A549 (cell line): Measurements from ENCODE around the gene EDNRA. TPM values are rescaled to one million over a fixed set of nuclear protein-coding genes. Genes with fewer than 3 reads are reported as not detected.

Source experiments
- ATAC-seq, 2 experiments: fragments of 200-7000 bp in 1 of 2; fragments of >200 bp in 1 of 2; cut with Nextera tagmentation in 1 of 2; cut with Tn5 transposase in 1 of 2; 3 replicates each; pipeline versions ENCODE4 v1.8.0 to v1.9.1; 2018 to 2020; ENCODE audit warnings: mild to moderate bottlenecking in 1 of 2, moderate library complexity in 1 of 2
- CTCF ChIA-PET: fragments of 300-600 bp; sonication (Branson Sonifier 250); formaldehyde crosslinking; extraction: SDS; loops from one replicate; lab custom pipeline; 2021; ENCODE audit warnings: antibody characterized with exemption, inconsistent platforms; lab: Yijun Ruan, JAX
- POLR2A ChIA-PET: fragments of 350-600 bp; formaldehyde crosslinking; extraction: SDS; loops from one replicate; lab custom pipeline; 2021; ENCODE audit warnings: antibody characterized with exemption, inconsistent platforms; lab: Yijun Ruan, JAX
- DNase-seq, 2 experiments: peaks; one replicate each; pipeline versions ENCODE4 v3.0.0 to v3.0.0-alpha.2; 2011 to 2016; ENCODE audit warnings: low read depth in 1 of 2, low spot score in 1 of 2
- FAIRE-seq: peaks from 2 replicates; lab custom pipeline; 2011; peaks lifted over from hg19 to GRCh38; lab: Jason Lieb, UNC
- H3K27ac ChIP-seq, 2 experiments: fragments of >200 bp; sonication (Bioruptor Twin); formaldehyde crosslinking; 3 replicates each; pipeline ENCODE4 v1.5.1; 2016 to 2017
- H3K4me1 ChIP-seq: fragments of >200 bp; sonication (Bioruptor Twin); formaldehyde crosslinking; 3 replicates; pipeline ENCODE4 v1.6.1; 2016
- H3K4me2 ChIP-seq: fragments of >200 bp; sonication (Bioruptor Twin); formaldehyde crosslinking; 3 replicates; pipeline ENCODE4 v1.6.1; 2016
- H3K4me3 ChIP-seq: fragments of >200 bp; sonication (Bioruptor Twin); formaldehyde crosslinking; 3 replicates; pipeline ENCODE4 v1.5.1; 2016
- H3K9me3 ChIP-seq: fragments of >200 bp; sonication (Bioruptor Twin); formaldehyde crosslinking; 3 replicates; pipeline ENCODE4 v1.6.1; 2016
- BHLHE40 ChIP-seq: IDR thresholded peaks from 2 replicates; pipeline ENCODE4 v1.6.1; 2012; ENCODE audit warnings: low read depth, low read length, inconsistent platforms
- CHD2 ChIP-seq: fragments of 150-350 bp; IDR thresholded peaks from 2 replicates; pipeline ENCODE4 v1.6.1; 2014; ENCODE audit warnings: low read length; ENCODE audit not compliant: partially characterized antibody
- CHD4 ChIP-seq: fragments of 200-600 bp; sonication (generic); IDR thresholded peaks from 2 replicates; pipeline ENCODE4 v1.6.1; 2016; ENCODE audit warnings: antibody characterized with exemption, mild to moderate bottlenecking, borderline replicate concordance
- EHF ChIP-seq: fragments of 250-450 bp; sonication (Bioruptor Pico); IDR thresholded peaks from 2 replicates; pipeline ENCODE4 v1.5.0; 2020; ENCODE audit warnings: mild to moderate bottlenecking
- EHMT2 ChIP-seq: fragments of 200-600 bp; sonication (generic); IDR thresholded peaks from 2 replicates; pipeline ENCODE4 v1.6.1; 2016; ENCODE audit warnings: antibody characterized with exemption, low read depth, mild to moderate bottlenecking, moderate library complexity
- FOSB ChIP-seq: fragments of 250-450 bp; sonication (Bioruptor Pico); IDR thresholded peaks from 2 replicates; pipeline ENCODE4 v1.5.0; 2020; ENCODE audit warnings: mild to moderate bottlenecking, moderate library complexity
- GATA3 ChIP-seq: IDR thresholded peaks from 2 replicates; pipeline ENCODE4 v1.6.1; 2012; ENCODE audit warnings: borderline replicate concordance
- HOXA7 ChIP-seq: fragments of 250-450 bp; sonication (Bioruptor Pico); IDR thresholded peaks from 2 replicates; pipeline ENCODE4 v1.5.0; 2020; ENCODE audit warnings: mild to moderate bottlenecking, moderate library complexity
- HOXB13 ChIP-seq: fragments of 250-450 bp; sonication (Bioruptor Pico); IDR thresholded peaks from 2 replicates; pipeline ENCODE4 v1.5.0; 2020; ENCODE audit warnings: low read depth, mild to moderate bottlenecking, moderate library complexity
- JUN ChIP-seq, 2 experiments: fragments of >200 bp; sonication (Bioruptor Twin); formaldehyde crosslinking; IDR thresholded peaks; 2 replicates in 1 of 2; 3 replicates in 1 of 2; pipeline ENCODE4 v1.6.1; 2016 to 2017
- JUNB ChIP-seq: fragments of >200 bp; sonication (Bioruptor Twin); formaldehyde crosslinking; IDR thresholded peaks from 2 replicates; pipeline ENCODE4 v1.6.1; 2016
- KDM1A ChIP-seq: fragments of 200-600 bp; sonication (generic); IDR thresholded peaks from 2 replicates; pipeline ENCODE4 v1.6.1; 2016; ENCODE audit warnings: low read depth, mild to moderate bottlenecking
- MAZ ChIP-seq: fragments of 150-350 bp; IDR thresholded peaks from 2 replicates; pipeline ENCODE4 v1.6.1; 2014; ENCODE audit warnings: antibody characterized with exemption, low read depth, low read length, borderline replicate concordance
- NPAS2 ChIP-seq: fragments of 250-450 bp; sonication (Bioruptor Pico); IDR thresholded peaks from 2 replicates; pipeline ENCODE4 v1.8.0; 2022; ENCODE audit warnings: mild to moderate bottlenecking, moderate library complexity, borderline replicate concordance
- POLR2A ChIP-seq: IDR thresholded peaks from 2 replicates; pipeline ENCODE4 v1.6.1; 2012; ENCODE audit warnings: mild to moderate bottlenecking, low read length
- POLR2AphosphoS2 ChIP-seq: conservative IDR thresholded peaks from 2 replicates; pipeline ENCODE4 v1.6.1; 2012; ENCODE audit warnings: low read length, improper control_type of control experiment, inconsistent platforms
- RNF2 ChIP-seq: fragments of 200-600 bp; sonication (generic); IDR thresholded peaks from 2 replicates; pipeline ENCODE4 v1.6.1; 2016; ENCODE audit warnings: low read depth, mild to moderate bottlenecking, antibody characterized with exemption, moderate library complexity, borderline replicate concordance
- TP53 ChIP-seq: fragments of 250-450 bp; sonication (Bioruptor Pico); IDR thresholded peaks from 2 replicates; pipeline ENCODE4 v1.5.0; 2021; ENCODE audit warnings: mild to moderate bottlenecking, moderate library complexity
- ZFP36 ChIP-seq: fragments of 450-650 bp; IDR thresholded peaks from 2 replicates; pipeline ENCODE4 v1.6.1; 2014; ENCODE audit warnings: borderline replicate concordance; ENCODE audit not compliant: partially characterized antibody
- WGBS: methylation state at CpG from one replicate; pipeline ENCODE4 v1.1.6; 2017; ENCODE audit errors: missing lambda C conversion rate; 5-methylcytosine and 5-hydroxymethylcytosine counted together
- polyA plus RNA-seq, 4 experiments: library from polyadenylated mRNA; depleted of rRNA in 3 of 4; stranded (reverse); fragments of >200 nt; fragmentation: RNase III in 1 of 4; extraction: RNeasy Plus Mini Kit Qiagen cat#74134 plus additional on column Dnase treatment in 1 of 4; gene quantifications; 2 replicates in 3 of 4; 3 replicates in 1 of 4; pipeline ENCODE4 v1.2.3, GENCODE V29; 2011 to 2017
- TF ChIP-seq, protein P1 (sequence below): IDR thresholded peaks from 2 replicates; pipeline ENCODE4 v1.6.1; 2012
- TF ChIP-seq, protein P2 (sequence below): fragments of >200 bp; sonication (Bioruptor Twin); formaldehyde crosslinking; IDR thresholded peaks from 2 replicates; pipeline ENCODE4 v1.6.1; 2016
- TF ChIP-seq, protein P3 (sequence below): fragments of >200 bp; sonication (Bioruptor Twin); formaldehyde crosslinking; IDR thresholded peaks from 3 replicates; pipeline ENCODE4 v1.5.1; 2016
- TF ChIP-seq, protein P4 (sequence below): fragments of 150-350 bp; IDR thresholded peaks from 2 replicates; pipeline ENCODE4 v1.6.1; 2014; ENCODE audit warnings: low read depth, mild to moderate bottlenecking, low read length
- TF ChIP-seq, protein P5 (sequence below): fragments of 200-600 bp; sonication (generic); IDR thresholded peaks from 2 replicates; pipeline ENCODE4 v1.6.1; 2016; ENCODE audit warnings: antibody characterized with exemption, mild to moderate bottlenecking, moderate library complexity
- TF ChIP-seq, protein P6 (sequence below): fragments of >200 bp; sonication (Bioruptor Twin); formaldehyde crosslinking; IDR thresholded peaks from 3 replicates; pipeline ENCODE4 v1.6.1; 2016

EDNRA gene
- polyA plus RNA-seq, 2 of the 4 experiments (the other 2 are of a cell fraction) = 0.09 to 0.40 TPM

DNA sequence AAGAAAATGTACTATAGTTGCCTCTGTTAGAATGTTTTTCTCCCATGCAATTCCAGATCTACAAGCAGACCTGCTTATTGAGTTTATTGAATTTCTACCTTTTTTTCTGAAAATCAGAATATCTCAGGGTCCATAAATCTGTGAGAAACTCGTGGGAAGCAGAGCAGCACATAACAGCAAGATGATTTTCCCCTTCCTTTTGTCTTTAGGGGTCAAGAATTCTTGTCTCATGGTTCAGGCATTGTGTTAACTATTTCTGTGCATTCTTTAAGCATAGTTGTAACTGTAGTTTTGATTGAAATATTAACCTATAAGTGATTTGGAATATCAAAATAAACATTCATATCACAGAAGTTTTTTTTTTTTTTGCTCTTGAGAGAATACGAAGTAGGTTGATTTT lies 11.4 kb downstream of the EDNRA start:
- CTCF ChIA-PET = no interaction called here
- WGBS = 29% methylated on average over 2 of the region's 2 CpGs

DNA sequence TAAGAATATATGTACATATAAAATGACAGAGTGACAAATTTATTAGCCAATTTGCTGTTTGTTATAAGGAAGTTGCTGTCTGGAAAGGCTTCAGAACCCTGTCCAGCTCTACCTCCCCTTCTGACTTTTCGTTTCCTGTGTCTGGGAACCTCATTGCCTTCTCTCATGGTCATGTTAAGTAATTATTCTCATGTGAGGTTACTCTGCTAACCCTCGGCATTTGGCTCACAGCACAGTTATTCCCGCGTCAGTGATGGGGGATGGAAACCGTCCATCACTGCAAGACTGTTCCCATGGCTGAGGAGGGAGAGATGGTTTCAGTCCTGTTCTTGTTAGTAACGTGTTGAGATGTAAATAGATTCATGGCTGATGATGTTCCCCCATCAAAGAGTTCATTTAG lies 11.9 kb downstream of the EDNRA start:
- DNase-seq = no peak
- FAIRE-seq = no peak
- Histone ChIP-seq H3K4me2 (no peak overlapping the region), H3K4me1 (no peaks in the 10 kb centered on the region), H3K27ac (no peak overlapping the region), H3K9me3 (no peaks in the 10 kb centered on the region), H3K4me3 (no peak overlapping the region)
- ChIA-PET CTCF (no interaction called here), POLR2A (no interaction called here)
- 55% methylated on average over 6 of the region's 6 CpGs for WGBS
- ATAC-seq = no peak
- no peak for TF ChIP-seq HOXA7
- no peak for TF ChIP-seq JUN (IDR thresholded peaks at IDR 0.05)
- TF ChIP-seq, protein P1, sequence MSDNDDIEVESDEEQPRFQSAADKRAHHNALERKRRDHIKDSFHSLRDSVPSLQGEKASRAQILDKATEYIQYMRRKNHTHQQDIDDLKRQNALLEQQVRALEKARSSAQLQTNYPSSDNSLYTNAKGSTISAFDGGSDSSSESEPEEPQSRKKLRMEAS = no peak
- TF ChIP-seq JUNB = no peak
- no peak for TF ChIP-seq BHLHE40
- no peak for TF ChIP-seq RNF2

More for the DNA sequence above, 11.4 kb downstream of the EDNRA start:
- DNase-seq (no peak), FAIRE-seq (no peak), ATAC-seq (no peak)
- Histone ChIP-seq H3K4me2 (no peak overlapping the region), H3K9me3 (no peaks in the 10 kb centered on the region), H3K27ac (no peak overlapping the region), H3K4me1 (no peaks in the 10 kb centered on the region), H3K4me3 (no peak overlapping the region)
- POLR2A ChIA-PET = no interaction called here
- TF ChIP-seq, protein P2, sequence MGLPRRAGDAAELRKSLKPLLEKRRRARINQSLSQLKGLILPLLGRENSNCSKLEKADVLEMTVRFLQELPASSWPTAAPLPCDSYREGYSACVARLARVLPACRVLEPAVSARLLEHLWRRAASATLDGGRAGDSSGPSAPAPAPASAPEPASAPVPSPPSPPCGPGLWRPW = no peak
- TF ChIP-seq MAZ (no peak), KDM1A (no peak), GATA3 (no peak), NPAS2 (no peak), HOXB13 (CRISPR knock-in tag) (no peak), HOXA7 (no peak), POLR2AphosphoS2 (no peak), FOSB (CRISPR knock-in tag) (no peak), POLR2A (no peak), ZFP36 (no peak), TP53 (CRISPR knock-in tag) (no peak), EHMT2 (no peak), EHF (CRISPR knock-in tag) (no peak), CHD2 (no peak), CHD4 (no peak)
- TF ChIP-seq, protein P3, sequence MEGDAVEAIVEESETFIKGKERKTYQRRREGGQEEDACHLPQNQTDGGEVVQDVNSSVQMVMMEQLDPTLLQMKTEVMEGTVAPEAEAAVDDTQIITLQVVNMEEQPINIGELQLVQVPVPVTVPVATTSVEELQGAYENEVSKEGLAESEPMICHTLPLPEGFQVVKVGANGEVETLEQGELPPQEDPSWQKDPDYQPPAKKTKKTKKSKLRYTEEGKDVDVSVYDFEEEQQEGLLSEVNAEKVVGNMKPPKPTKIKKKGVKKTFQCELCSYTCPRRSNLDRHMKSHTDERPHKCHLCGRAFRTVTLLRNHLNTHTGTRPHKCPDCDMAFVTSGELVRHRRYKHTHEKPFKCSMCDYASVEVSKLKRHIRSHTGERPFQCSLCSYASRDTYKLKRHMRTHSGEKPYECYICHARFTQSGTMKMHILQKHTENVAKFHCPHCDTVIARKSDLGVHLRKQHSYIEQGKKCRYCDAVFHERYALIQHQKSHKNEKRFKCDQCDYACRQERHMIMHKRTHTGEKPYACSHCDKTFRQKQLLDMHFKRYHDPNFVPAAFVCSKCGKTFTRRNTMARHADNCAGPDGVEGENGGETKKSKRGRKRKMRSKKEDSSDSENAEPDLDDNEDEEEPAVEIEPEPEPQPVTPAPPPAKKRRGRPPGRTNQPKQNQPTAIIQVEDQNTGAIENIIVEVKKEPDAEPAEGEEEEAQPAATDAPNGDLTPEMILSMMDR = no peak
- TF ChIP-seq, protein P4, sequence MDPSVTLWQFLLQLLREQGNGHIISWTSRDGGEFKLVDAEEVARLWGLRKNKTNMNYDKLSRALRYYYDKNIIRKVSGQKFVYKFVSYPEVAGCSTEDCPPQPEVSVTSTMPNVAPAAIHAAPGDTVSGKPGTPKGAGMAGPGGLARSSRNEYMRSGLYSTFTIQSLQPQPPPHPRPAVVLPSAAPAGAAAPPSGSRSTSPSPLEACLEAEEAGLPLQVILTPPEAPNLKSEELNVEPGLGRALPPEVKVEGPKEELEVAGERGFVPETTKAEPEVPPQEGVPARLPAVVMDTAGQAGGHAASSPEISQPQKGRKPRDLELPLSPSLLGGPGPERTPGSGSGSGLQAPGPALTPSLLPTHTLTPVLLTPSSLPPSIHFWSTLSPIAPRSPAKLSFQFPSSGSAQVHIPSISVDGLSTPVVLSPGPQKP = no peak
- TF ChIP-seq, protein P5, sequence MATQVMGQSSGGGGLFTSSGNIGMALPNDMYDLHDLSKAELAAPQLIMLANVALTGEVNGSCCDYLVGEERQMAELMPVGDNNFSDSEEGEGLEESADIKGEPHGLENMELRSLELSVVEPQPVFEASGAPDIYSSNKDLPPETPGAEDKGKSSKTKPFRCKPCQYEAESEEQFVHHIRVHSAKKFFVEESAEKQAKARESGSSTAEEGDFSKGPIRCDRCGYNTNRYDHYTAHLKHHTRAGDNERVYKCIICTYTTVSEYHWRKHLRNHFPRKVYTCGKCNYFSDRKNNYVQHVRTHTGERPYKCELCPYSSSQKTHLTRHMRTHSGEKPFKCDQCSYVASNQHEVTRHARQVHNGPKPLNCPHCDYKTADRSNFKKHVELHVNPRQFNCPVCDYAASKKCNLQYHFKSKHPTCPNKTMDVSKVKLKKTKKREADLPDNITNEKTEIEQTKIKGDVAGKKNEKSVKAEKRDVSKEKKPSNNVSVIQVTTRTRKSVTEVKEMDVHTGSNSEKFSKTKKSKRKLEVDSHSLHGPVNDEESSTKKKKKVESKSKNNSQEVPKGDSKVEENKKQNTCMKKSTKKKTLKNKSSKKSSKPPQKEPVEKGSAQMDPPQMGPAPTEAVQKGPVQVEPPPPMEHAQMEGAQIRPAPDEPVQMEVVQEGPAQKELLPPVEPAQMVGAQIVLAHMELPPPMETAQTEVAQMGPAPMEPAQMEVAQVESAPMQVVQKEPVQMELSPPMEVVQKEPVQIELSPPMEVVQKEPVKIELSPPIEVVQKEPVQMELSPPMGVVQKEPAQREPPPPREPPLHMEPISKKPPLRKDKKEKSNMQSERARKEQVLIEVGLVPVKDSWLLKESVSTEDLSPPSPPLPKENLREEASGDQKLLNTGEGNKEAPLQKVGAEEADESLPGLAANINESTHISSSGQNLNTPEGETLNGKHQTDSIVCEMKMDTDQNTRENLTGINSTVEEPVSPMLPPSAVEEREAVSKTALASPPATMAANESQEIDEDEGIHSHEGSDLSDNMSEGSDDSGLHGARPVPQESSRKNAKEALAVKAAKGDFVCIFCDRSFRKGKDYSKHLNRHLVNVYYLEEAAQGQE = no peak
- TF ChIP-seq, protein P6, sequence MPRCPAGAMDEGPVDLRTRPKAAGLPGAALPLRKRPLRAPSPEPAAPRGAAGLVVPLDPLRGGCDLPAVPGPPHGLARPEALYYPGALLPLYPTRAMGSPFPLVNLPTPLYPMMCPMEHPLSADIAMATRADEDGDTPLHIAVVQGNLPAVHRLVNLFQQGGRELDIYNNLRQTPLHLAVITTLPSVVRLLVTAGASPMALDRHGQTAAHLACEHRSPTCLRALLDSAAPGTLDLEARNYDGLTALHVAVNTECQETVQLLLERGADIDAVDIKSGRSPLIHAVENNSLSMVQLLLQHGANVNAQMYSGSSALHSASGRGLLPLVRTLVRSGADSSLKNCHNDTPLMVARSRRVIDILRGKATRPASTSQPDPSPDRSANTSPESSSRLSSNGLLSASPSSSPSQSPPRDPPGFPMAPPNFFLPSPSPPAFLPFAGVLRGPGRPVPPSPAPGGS = no peak
